Neural progenitor cell (in vitro differentiated cells): ENCODE data around the gene MAIP1. TPM values are rescaled to one million over a fixed set of nuclear protein-coding genes. Genes with fewer than 3 reads are reported as not detected.

Experiments
- DNase-seq: peaks from one replicate; pipeline ENCODE4 v3.0.0-alpha.2; 2016; ENCODE audit warnings: low spot score
- H2AFZ ChIP-seq: fragments of 200-600 bp; sonication (generic); replicated peaks from 2 replicates; pipeline ENCODE4 v1.6.1; 2016; ENCODE audit warnings: antibody characterized with exemption
- H3F3A ChIP-seq: fragments of 200-600 bp; sonication (generic); 2 replicates; pipeline ENCODE4 v1.6.1; 2016; ENCODE audit warnings: antibody characterized with exemption, low read depth
- H3K27ac ChIP-seq: fragments of 200-600 bp; sonication (generic); 2 replicates; pipeline ENCODE4 v1.5.1; 2016; ENCODE audit warnings: mild to moderate bottlenecking
- H3K27me3 ChIP-seq: fragments of 200-600 bp; sonication (generic); 2 replicates; pipeline ENCODE4 v1.6.1; 2016; ENCODE audit warnings: mild to moderate bottlenecking, moderate library complexity
- H3K36me3 ChIP-seq: fragments of 200-600 bp; sonication (generic); 2 replicates; pipeline ENCODE4 v1.5.1; 2016
- H3K4me1 ChIP-seq: fragments of 200-600 bp; sonication (generic); 2 replicates; pipeline ENCODE4 v1.6.1; 2016; ENCODE audit warnings: mixed run types
- H3K4me2 ChIP-seq: fragments of 200-600 bp; sonication (generic); 2 replicates; pipeline ENCODE4 v1.6.1; 2016
- H3K4me3 ChIP-seq: fragments of 200-600 bp; sonication (generic); 2 replicates; pipeline ENCODE4 v1.5.1; 2016
- H3K79me2 ChIP-seq: fragments of 200-600 bp; sonication (generic); 2 replicates; pipeline ENCODE4 v1.6.1; 2016; ENCODE audit warnings: low read depth
- H3K9ac ChIP-seq: fragments of 200-600 bp; sonication (generic); 2 replicates; pipeline ENCODE4 v1.6.1; 2016
- H3K9me3 ChIP-seq: fragments of 200-600 bp; sonication (generic); 2 replicates; pipeline ENCODE4 v1.5.1; 2016; ENCODE audit warnings: low read depth
- H4K20me1 ChIP-seq: fragments of 200-600 bp; sonication (generic); 2 replicates; pipeline ENCODE4 v1.6.1; 2016; ENCODE audit warnings: low read depth
- H3K27ac Mint-ChIP-seq: 3 replicates; pipeline ENCODE4 v1.8.0; 2021; ENCODE audit warnings: mixed read lengths
- H3K27me3 Mint-ChIP-seq: 2 replicates; pipeline ENCODE4 v1.8.0; 2022; ENCODE audit warnings: low read depth, mild to moderate bottlenecking, inconsistent platforms, moderate library complexity, mixed read lengths; ENCODE audit not compliant: insufficient read depth
- H3K36me3 Mint-ChIP-seq: 3 replicates; pipeline ENCODE4 v1.8.0; 2021; ENCODE audit warnings: mixed read lengths
- H3K4me1 Mint-ChIP-seq: 3 replicates; pipeline ENCODE4 v1.8.0; 2021; ENCODE audit warnings: mixed read lengths
- H3K4me3 Mint-ChIP-seq: 3 replicates; pipeline ENCODE4 v1.8.0; 2021; ENCODE audit warnings: mild to moderate bottlenecking, moderate library complexity, mixed read lengths
- H3K9me3 Mint-ChIP-seq: 3 replicates; pipeline ENCODE4 v1.8.0; 2020; ENCODE audit warnings: mixed read lengths
- EZH2 ChIP-seq: fragments of 200-600 bp; sonication (generic); IDR thresholded peaks from 2 replicates; pipeline ENCODE4 v1.6.1; 2017; ENCODE audit warnings: antibody characterized with exemption, mild to moderate bottlenecking, moderate library complexity
- EZH2phosphoT487 ChIP-seq: fragments of 200-600 bp; sonication (generic); IDR thresholded peaks from 2 replicates; pipeline ENCODE4 v1.6.1; 2017; ENCODE audit warnings: antibody characterized with exemption
- total RNA-seq: library from RNA; depleted of rRNA; stranded (reverse); fragments of >200 nt; gene quantifications from 2 replicates; pipeline ENCODE4 v1.2.3, GENCODE V29; 2015; ENCODE audit warnings: low replicate concordance
- TF ChIP-seq, protein P1 (sequence below): fragments of 200-600 bp; sonication (generic); IDR thresholded peaks from 2 replicates; pipeline ENCODE4 v1.5.1; 2017; ENCODE audit warnings: antibody characterized with exemption, mild to moderate bottlenecking

MAIP1 gene
- total RNA-seq, 1 donor from 2014 or later: 14.0 TPM

DNA sequence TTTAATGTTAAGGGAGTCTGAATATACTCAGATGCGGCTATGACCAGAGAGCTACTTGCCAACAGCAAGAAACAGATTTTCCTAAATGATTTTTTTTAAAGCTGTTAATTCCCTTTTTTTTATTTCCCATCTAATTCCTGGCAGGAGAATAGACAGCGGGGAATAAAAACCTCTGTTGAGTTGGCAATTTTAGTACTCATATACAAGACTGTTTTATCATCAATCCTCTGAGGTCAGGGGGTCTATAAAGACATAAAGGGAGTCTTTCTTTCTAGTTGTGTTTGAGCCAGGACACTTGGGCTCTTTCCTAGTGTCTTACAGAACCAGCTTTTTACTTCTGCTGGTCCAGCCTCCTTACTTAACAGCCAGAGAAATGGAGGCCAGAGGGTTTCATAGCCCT lies 29.4 kb downstream of the MAIP1 start:
- TF ChIP-seq EZH2phosphoT487: no peak
- TF ChIP-seq, protein P1, sequence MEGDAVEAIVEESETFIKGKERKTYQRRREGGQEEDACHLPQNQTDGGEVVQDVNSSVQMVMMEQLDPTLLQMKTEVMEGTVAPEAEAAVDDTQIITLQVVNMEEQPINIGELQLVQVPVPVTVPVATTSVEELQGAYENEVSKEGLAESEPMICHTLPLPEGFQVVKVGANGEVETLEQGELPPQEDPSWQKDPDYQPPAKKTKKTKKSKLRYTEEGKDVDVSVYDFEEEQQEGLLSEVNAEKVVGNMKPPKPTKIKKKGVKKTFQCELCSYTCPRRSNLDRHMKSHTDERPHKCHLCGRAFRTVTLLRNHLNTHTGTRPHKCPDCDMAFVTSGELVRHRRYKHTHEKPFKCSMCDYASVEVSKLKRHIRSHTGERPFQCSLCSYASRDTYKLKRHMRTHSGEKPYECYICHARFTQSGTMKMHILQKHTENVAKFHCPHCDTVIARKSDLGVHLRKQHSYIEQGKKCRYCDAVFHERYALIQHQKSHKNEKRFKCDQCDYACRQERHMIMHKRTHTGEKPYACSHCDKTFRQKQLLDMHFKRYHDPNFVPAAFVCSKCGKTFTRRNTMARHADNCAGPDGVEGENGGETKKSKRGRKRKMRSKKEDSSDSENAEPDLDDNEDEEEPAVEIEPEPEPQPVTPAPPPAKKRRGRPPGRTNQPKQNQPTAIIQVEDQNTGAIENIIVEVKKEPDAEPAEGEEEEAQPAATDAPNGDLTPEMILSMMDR: no peak
- TF ChIP-seq EZH2: no peak
- Histone ChIP-seq H2AFZ (no peak overlapping the region), H3K4me2 (no peak overlapping the region), H3K4me3 (no peak overlapping the region), H3K4me1 (no peaks in the 10 kb centered on the region), H4K20me1 (no peaks in the 10 kb centered on the region), H3K9ac (no peak overlapping the region), H3K79me2 (no peaks in the 10 kb centered on the region), H3K27ac (no peak overlapping the region), H3K36me3 (no peaks in the 10 kb centered on the region), H3K9me3 (no peaks in the 10 kb centered on the region), H3F3A (no peaks in the 10 kb centered on the region), H3K27me3 (no peaks in the 10 kb centered on the region)
- no peak overlapping the region for H3K27ac Mint-ChIP-seq
- H3K27me3 Mint-ChIP-seq: no peaks in the 10 kb centered on the region
- peaks cover 20% of the 10 kb centered on the region for H3K4me1 Mint-ChIP-seq
- no peaks in the 10 kb centered on the region for H3K9me3 Mint-ChIP-seq
- H3K36me3 Mint-ChIP-seq: no peaks in the 10 kb centered on the region
- DNase-seq: no peak
- no peak overlapping the region for H3K4me3 Mint-ChIP-seq

- no peaks in the 10 kb centered on the region for H3F3A ChIP-seq
- H3K9ac ChIP-seq: no peak overlapping the region
- TF ChIP-seq, protein P1: peak; percentile 72
- TF ChIP-seq EZH2 (no peak), EZH2phosphoT487 (no peak)
- H3K36me3 Mint-ChIP-seq: no peaks in the 10 kb centered on the region
- no peak overlapping the region for H3K4me3 Mint-ChIP-seq
- DNase-seq: peak; percentile 71
- H3K27ac ChIP-seq: no peak overlapping the region
- no peaks in the 10 kb centered on the region for H3K4me1 ChIP-seq
- H3K4me2 ChIP-seq: no peak overlapping the region
- no peaks in the 10 kb centered on the region for H3K27me3 Mint-ChIP-seq
- no peaks in the 10 kb centered on the region for H4K20me1 ChIP-seq
- H3K27me3 ChIP-seq: no peaks in the 10 kb centered on the region
- H3K27ac Mint-ChIP-seq: peak overlapping the region; percentile 57
- H2AFZ ChIP-seq: peak overlapping the region; percentile 93
- no peaks in the 10 kb centered on the region for H3K79me2 ChIP-seq
- H3K4me1 Mint-ChIP-seq: peaks cover 16% of the 10 kb centered on the region
- H3K4me3 ChIP-seq: no peak overlapping the region
- H3K36me3 ChIP-seq: no peaks in the 10 kb centered on the region
- no peaks in the 10 kb centered on the region for H3K9me3 ChIP-seq
- no peaks in the 10 kb centered on the region for H3K9me3 Mint-ChIP-seq
Observed at GRCh38 chr2:199985625-199986207, 30.3 kb downstream of the MAIP1 start.

DNA sequence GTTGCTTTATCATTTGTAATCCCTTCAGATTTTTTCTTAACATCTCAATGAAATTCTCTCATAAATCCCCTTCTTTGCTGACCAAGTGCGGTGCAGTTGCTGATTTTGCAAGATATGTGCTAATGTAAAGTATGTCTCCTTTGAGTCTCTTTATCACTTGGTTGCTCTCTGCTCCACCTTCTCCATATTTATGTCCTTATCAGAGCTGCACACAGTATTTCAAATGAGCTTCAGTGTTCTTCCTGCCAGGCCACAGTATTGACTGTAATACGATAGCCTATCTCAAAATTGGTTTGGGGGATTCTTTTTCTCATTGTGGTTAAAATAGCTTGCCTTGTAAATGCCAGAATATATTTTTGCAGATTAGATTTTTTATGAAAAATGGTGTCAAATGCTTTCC lies 32.2 kb downstream of the MAIP1 start:
- DNase-seq: no peak

More for the DNA sequence above, 32.2 kb downstream of the MAIP1 start:
- Histone ChIP-seq H4K20me1 (no peaks in the 10 kb centered on the region), H3K9me3 (no peaks in the 10 kb centered on the region), H3K4me3 (no peak overlapping the region), H3K4me1 (no peaks in the 10 kb centered on the region), H3K79me2 (no peaks in the 10 kb centered on the region), H2AFZ (no peak overlapping the region), H3K9ac (no peak overlapping the region), H3K36me3 (no peaks in the 10 kb centered on the region), H3K4me2 (no peak overlapping the region), H3F3A (no peaks in the 10 kb centered on the region), H3K27me3 (no peaks in the 10 kb centered on the region), H3K27ac (no peak overlapping the region)
- Mint-ChIP-seq H3K9me3 (no peaks in the 10 kb centered on the region), H3K27me3 (no peaks in the 10 kb centered on the region), H3K27ac (no peak overlapping the region), H3K4me3 (no peak overlapping the region), H3K4me1 (peaks cover 6% of the 10 kb centered on the region), H3K36me3 (no peaks in the 10 kb centered on the region)
- TF ChIP-seq EZH2 (no peak), EZH2phosphoT487 (no peak)
- TF ChIP-seq, protein P1: no peak
